Anterior cingulate cortex (tissue), 58 donors: ENCODE measurements around the gene SCARB1.
"Not testable (repeated sequence)": the region's sequence is repeated elsewhere in the genome, so short reads cannot be mapped to it uniquely, and the experiment has no call there.

Experiments used
- DNase-seq, 58 donors: peaks; one replicate each; lab custom pipeline; 2025; lab: John Stamatoyannopoulos, UW

SCARB1 gene

DNA sequence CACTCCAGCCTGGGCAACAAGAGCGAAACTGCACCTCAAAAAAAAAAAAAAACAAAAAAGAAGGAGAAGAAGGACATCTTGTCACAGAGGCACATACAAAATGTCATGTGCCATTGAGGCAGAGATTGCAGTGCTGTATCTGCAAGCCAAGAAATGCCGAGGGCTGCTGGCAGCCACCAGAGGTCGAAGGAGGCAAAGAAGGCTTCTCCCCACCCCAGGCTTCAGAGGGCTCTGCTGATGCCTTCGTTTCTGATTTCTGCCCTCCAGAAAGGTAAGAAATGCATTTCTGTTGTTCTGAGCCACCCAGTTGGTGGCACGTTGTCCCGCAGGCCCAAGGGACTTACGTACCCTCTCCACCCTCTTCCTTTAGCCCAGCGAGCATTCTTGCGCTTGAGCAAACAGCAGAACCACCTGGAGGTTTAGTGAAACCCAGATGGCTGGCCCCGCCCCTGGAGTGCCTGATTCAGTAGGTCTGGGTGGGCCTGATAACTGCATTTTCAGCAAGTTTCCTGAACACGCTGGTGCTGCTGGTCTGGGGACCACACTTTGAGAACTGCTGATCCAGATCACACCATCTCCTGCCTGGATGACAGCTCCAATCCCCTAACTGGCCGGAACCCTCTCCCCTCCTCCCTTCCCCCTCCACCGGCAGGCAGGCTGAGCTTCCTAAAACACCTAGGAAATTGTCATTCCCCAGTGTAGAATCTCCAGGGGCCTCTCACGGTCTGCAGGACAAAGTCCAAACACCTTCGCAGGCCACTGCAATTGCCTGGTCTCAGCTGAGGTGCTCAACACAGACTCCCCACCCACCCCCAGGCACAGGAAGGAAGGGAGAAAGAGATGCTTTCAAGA lies 21.1 kb upstream of the SCARB1 start:
- DNase-seq = no peak

DNA sequence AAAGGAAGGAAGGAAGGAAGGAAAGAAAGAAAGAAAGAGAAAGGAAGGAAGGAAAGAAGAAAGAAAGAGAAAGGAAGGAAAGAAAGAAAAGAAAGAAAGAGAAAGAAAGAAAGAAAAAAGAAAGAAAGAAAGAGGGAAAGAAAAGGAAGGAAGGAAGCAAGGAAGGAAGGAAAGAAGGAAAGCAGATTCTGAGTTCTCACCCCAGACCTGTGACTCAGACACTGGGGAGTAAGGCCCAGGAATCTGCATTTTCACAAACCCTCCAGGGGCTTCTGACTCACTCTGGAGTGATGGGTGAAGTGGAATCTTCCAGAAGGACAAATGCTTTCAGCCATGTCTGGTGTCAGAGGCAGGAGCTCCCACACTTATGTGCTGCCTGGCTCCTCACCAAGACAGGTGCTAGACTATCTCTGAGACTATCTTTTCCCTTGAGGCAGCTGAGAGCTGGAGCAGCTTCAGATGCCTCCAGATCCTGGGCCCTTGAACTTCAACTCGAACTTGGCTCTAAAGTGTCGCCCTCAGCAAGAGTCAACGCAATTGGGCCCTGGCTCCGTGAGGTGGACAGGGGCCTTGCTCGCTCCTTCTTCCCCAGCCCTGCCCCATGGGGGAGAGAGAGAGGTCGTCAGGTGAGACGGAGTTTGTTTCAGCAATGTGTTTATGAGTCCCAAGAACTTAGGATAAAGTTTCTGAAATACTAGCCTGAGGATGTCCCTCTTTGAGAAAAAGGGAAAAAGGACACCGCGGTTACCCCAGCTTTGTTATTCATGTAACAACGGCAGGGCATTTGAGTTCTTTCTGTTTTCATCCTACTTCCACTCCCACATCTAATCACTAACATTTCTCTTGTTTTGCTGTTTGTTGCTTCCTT lies 19.8 kb upstream of the SCARB1 start:
- DNase-seq = no peak

DNA sequence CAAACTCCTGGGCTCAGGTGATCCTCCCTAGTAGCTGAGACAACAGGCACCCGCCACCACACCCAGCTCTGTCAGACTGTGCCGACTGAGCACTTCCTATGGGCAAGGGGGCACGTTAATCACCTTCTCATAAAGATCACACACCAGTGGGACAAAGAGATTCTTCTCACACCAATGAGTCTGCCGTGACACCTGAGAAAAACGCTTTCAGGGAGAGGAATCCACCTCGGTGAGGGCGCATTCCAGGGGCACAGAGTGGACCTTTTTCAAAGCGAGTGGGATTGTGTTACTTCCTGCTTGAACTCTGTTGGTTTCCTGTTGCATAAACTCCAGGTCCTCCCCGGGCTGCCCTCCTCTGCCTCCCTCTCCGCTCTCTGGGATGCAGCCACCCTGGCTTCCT lies 17.5 kb upstream of the SCARB1 start:
- no peak for DNase-seq

DNA sequence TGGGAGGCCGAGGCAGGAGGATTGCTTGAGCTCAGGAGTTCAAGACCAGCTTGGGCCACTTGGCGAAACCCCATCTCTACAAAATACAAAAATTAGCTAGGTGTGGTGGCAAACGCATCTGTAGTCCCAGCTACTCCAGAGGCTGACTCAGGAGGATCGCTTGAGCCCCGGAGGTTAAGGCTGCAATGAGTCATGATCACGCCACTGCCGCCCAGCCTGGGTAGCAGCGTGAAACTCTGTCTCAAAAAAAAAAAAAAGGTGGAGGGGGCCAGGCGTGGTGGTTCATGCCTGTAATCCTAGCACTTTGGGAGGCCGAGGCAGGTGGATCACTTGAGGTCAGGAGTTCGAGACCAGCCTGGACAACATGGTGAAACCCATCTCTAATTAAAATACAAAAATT lies 16.7 kb upstream of the SCARB1 start:
- not testable (repeated sequence) for DNase-seq

DNA sequence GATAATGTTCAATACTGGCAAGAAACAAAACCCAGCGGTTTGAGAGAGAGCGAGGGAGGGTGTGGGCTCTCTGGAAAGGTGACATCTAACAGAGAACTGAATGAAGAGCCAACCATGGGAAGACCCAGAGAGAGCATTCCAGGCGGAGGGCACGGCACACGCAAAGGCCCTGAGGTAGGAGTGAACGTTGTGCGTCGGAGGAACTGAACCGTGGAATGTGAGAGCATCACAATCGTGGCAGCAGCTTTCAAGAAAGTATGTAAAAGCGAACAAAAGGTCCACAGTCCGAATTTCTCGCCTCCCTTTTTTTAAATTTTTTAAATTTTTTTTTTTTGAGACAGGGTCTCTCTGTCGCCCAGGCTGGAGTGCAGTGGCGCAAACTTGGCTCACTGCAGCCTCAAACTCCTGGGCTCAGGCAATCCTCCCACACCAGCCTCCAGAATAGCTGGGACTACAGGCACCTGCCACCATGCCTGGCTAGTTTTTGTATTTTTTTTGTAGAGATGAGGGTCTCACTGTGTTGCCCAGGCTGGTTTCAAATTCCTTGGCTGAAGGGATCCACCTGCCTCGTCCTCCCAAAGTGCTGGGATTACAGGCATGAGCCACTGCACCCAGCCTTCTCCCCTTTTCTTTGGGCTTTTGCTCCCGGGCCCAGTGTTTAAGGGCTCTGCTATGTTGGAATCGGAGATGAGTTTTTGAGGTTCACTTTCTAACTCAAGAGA lies 15.3 kb upstream of the SCARB1 start:
- no peak for DNase-seq

DNA sequence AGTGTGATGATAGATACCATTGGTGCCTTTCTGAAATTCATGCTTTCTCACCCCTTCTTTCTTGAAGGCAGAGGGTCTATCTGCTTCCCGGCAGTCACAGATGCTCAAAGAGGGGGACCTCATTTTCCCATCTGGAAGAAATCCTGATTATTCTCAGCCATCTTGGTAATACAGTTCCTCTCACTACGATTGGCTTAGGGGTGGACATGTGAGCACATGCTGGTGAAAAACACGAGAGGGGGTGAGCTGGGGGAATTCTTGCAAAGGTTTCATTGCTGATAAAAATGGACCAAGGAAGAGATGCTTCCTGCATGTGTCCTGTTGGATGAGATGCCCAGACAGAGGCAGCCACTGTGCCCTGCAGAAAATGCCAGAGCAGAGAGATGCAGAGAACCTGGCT lies 13.8 kb upstream of the SCARB1 start:
- no peak for DNase-seq

DNA sequence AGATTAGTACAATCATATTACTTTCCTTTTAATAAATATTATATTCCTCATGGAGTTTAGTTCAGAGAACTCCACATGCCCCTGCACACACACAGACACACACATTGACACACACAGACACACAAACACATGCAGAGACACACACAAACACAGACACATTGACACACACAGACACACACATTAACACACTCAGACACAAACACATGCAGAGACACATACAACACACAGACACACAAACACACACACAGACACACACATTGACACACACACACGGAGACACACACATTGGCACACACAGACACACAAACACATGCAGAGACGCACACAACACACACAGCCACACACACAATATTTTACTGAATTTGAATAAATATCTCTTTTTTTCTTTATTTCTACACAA lies 12.5 kb upstream of the SCARB1 start:
- no peak for DNase-seq

DNA sequence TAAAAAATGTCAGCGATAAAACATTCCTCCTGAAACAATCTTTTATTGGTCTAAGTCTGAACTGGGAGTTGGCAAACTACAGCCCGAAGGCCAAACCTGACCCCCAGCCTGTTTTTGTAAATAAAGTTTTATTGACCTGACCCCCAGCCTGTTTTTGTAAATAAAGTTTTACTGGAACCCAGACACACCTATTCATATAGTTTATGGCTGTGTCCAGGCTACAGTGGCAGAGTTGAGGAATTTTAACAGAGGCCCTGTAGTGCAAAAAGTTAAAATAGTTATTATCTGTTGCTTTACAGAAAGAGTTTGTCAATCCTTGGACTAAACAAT lies 12.1 kb upstream of the SCARB1 start:
- no peak for DNase-seq

DNA sequence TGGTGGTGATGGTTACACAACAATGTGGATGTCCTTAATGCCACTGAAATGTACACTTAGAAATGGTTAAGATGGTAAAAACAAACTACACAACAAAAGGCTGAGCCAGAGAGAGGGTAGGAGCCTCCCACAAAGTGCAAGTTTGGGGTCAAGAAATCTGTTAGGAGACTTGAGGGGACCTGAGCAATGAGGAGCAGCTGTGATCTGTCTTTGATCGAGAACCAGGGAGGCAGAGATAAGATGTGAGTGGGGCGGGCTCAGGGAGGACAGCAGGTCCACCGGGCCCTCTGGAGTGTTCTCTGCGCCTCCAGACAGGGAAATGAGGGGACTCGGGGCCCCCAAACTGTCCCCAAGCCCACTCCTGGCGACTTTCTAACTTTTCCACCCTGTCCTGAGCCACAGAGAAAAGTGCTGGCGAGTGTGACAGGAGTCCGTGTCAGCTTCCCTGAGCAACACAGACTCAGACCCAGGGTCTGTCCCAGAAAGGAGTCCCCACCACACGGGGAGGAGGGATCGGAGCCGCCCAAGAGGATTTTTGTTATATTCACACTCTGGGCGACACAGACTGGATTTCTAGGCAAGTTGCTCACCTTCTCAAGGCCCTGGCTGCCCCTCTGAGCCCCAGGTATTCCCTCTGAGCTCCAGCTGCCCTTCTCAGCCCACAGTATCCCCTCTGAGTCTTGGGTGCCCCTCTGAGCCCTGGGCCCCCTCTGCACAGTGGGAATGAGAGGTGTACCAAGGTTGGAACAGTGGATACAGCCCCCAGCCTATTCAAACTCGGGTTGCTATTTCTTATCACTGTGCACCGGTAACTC lies 11.5 kb upstream of the SCARB1 start:
- no peak for DNase-seq

DNA sequence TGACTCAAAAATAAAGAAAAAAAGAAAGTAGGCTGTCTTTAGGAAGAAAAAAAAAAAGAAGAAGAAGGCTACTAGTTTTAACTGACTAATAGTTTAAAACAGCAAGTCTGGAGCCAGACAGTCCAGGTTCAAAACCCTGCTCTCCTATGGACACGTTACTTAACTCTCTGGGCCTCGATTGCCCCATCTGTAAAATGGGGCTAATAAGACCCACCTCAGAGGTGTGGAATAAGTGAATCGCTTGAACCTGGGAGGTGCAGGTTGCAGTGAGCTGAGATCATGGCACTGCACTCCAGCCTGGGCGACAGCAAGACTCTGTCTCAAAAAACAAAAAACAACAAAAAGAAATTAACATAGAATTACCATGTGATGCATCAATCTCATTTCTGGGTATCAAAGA lies 10.5 kb upstream of the SCARB1 start:
- no peak for DNase-seq

DNA sequence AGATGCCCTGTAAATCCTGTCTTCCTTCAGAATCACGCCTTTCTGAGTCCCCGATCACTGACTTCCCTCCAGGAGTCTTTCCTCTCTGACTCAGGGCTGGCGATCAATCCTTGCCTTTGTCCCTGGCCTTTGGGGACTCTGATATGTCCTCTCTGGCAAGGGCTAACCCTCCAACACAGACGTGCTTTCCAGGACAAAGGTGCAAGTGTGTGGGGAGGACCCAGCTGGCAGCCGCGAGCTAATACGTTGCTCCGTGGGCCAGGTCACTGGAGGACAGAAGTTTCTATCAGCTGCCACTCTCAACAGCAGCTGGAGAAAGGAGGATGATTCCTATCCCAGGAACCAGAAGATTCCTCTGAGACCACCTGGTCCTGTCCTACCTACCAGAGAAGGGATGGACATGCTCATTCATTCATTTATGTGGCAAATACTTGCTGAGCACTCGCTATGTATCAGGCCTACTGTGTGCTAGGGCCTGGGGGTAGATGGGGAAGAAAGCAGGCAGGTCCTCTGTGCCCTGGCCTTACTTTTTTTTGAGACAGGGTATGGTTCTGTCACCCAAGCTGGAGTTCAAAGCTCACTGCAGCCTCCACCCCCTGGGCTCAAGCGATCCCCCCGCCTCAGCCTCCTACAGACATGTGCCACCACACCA lies 8.5 kb upstream of the SCARB1 start:
- no peak for DNase-seq

DNA sequence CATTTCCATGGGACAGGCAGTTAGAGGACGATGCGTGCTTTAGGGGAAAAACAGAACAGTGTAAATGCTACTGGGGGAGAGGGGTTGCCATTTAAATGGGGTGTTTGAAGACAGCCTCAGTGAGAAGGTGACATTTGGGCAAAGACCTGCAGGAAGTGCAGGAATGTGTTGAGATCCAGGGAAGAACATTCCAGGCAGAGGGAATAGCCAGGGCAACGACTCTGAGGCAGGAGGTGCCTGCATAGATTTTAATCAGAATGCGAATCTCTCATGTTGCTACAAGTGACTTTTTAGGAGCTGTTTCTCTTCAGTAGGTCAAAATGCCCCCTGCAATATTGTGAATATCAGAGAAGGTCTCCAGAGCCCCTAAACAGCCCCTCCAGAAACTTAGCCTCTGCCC lies 7.6 kb upstream of the SCARB1 start:
- DNase-seq = no peak

DNA sequence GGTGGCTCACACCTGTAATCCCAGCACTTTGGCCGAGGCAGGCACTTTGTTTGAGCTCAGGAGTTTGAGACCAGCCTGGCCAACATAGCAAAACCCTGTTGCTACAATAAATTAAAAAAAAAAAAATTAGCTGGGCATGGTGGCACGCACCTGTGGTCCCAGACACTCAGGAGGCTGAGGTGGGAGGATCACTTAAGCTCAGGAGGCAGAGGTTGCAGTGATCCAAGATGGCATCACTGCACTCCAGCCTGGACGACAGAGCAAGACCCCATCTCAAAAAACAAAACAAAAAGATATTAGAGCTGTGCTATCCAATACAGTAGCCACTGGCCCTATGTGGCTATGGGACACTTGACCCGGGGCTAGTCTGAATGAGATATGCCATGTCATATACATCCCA lies 6.9 kb upstream of the SCARB1 start:
- DNase-seq = no peak

DNA sequence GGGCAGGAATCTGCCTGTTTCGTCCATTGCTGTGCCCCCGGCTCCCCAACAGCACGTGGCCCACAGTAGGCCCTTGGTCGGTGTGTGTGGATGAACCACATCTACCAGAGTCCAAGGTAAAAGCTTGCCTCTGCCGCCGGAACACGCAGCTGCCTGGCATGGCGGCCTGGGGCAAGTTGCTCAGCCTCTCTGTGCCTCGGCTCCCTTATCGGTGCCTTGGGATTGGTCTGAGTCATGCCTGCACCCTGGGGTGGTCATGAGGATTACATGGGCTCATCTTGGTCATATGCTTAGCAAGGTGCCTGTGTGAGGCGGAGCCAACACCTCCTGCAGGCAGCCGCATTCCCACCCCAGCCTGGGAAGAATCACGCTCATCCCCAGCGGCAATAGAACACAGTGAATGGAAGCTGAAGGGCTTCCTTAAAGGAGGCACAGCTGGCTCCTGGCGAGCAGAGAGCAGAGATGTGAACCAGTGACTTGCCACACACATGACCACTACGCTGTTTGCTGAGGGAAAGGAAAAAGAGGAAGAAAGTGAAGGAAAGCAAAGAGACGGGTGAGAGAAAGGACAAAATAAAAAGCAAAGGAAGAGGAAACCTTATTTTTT lies 5.5 kb upstream of the SCARB1 start:
- DNase-seq = peak in 5 of 58 donors; percentile 7 to 54 (median 15)

DNA sequence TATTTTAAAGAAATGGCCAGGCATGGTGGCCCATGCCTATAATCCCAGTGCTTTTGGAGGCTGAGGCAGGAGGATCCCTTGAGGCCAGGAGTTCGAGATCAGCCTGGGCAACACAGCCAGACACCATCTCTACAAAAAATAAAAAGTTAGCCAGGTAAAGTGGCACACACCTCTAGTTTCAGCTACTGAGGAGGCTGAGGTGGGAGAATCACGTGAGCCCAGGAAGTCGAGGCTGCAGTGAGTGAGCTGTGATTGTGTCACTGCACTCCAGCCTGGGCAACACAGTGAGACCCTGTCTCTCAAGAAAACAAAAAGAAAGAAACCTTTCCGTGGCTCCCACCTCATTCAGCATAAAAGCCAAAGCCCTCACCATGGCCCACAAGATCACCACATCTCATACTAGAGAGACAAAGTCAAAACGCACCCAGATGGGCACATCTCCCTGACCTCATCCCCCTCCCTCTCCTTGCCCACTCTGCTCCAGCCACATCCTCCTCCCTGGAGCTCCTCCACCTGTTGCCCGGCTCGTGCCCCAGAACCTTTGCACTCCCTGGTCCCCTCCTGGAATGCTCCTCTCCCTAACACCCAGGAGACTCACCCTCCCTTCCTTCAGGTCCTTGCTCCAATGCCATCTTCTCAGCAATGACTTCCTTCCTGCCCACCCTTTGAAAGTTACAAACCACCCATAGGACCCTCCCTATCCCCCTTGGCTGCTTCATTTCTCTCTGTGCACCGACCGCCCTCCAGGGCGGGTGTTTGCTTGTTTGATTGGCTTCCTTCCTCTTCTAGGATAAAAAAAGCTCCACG lies 4.8 kb upstream of the SCARB1 start:
- DNase-seq = no peak

DNA sequence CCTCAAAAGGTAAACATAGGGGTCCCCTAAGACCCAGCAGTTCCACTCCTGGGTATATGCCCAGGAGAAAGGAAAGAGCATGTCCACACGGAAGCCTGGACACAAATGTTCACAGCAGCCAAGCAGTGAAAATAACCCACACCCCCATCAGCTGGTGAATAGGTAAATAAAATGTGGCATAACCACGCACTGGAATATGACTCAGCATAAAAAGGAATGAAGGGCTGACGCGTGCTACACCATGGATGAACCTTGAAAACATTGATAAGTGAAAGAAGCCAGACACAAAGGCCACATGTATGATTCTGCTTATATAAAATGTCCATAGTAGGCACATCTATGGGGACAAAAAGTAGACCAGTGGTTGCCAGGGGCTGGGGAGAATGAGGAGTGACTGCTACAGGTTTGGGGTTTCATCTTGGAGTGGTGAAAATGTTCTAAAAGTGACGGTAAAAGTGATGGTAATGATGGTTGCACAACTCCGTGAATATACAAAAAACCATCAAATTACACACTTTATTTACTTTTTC lies 3.8 kb upstream of the SCARB1 start:
- DNase-seq = no peak

DNA sequence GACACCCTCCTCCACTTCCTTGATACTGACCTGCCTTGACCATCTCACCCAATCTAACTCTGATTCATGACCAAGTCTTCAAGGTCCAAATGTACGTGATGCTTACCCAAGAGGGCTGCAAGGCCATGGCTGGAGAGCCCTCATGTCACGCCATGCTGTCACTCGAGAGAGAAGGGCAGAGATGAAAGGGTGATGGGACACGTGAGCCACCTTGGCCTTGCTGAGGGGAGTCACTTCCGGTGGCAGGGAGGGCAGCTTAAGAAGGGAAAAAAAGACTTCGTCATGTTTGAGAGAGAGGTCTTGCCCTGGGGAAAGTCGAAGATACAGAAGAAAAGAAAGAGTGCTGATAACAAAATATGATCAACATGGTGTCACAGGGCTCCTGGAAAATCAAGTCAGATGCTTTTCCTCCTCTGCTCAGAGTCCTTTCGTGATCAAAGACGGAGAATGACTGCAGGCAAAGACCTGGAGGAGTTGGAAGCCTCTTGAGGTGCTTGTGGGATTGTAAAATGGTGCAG lies 3.3 kb upstream of the SCARB1 start:
- DNase-seq = no peak
